Cardiac muscle cell (in vitro differentiated cells and primary cell): ENCODE data around the gene CPM. TPM values are rescaled to one million over a fixed set of nuclear protein-coding genes. Genes with fewer than 3 reads are reported as not detected.

Experiments used
- DNase-seq, 2 donors: peaks; one replicate each; pipeline versions ENCODE4 v3.0.0 to v3.0.0-alpha.2; 2010 to 2017; ENCODE audit warnings: low read depth in 1 of 2, low spot score in 1 of 2
- H3K27ac ChIP-seq: fragments of 200-600 bp; sonication (generic); 2 replicates; pipeline ENCODE4 v1.5.1; 2016
- H3K27me3 ChIP-seq: fragments of 200-600 bp; sonication (generic); 2 replicates; pipeline ENCODE4 v1.6.0; 2016; ENCODE audit warnings: control low read depth
- H3K36me3 ChIP-seq: fragments of 200-600 bp; sonication (generic); 2 replicates; pipeline ENCODE4 v1.5.1; 2016; ENCODE audit warnings: control low read depth
- H3K4me1 ChIP-seq: fragments of 200-600 bp; sonication (generic); 2 replicates; pipeline ENCODE4 v1.8.1; 2017; ENCODE audit warnings: low read depth, mild to moderate bottlenecking, mixed run types
- H3K4me3 ChIP-seq: fragments of 200-600 bp; sonication (generic); 2 replicates; pipeline ENCODE4 v1.5.1; 2016; ENCODE audit warnings: mild to moderate bottlenecking
- H3K9me3 ChIP-seq: fragments of 200-600 bp; sonication (generic); 2 replicates; pipeline ENCODE4 v1.5.1; 2017; ENCODE audit warnings: low read depth, mild to moderate bottlenecking, control low read depth
- CTCF ChIP-seq: IDR thresholded peaks from 2 replicates; pipeline ENCODE4 v1.5.1; 2012; ENCODE audit warnings: low read depth, mild to moderate bottlenecking, low read length
- polyA plus RNA-seq: library from polyadenylated mRNA; unstranded; fragments of >200 nt; fragmentation: Nextera tagmentation; extraction: Ambion mirVana; gene quantifications from 2 replicates; pipeline ENCODE4 v1.2.1, GENCODE V29; 2016
- total RNA-seq: library from RNA; depleted of rRNA; stranded (reverse); fragments of >200 nt; gene quantifications from 2 replicates; pipeline ENCODE4 v1.2.3, GENCODE V29; 2016

Gene CPM
- total and polyA plus RNA-seq, 2 experiments from 2014 or later: 1.5 to 2.0 TPM

- H3K36me3 ChIP-seq: no peaks in the 10 kb centered on the region
- no peaks in the 10 kb centered on the region for H3K4me1 ChIP-seq
- no peak for TF ChIP-seq CTCF
- peaks cover 45% of the 10 kb centered on the region for H3K27me3 ChIP-seq
- H3K9me3 ChIP-seq: no peaks in the 10 kb centered on the region
- DNase-seq: no peak
- H3K27ac ChIP-seq: no peak overlapping the region
- H3K4me3 ChIP-seq: no peak overlapping the region
These were observed 2.8 kb downstream of the CPM start for GRCh38 chr12:68930178-68930577.

- H3K4me3 ChIP-seq: no peak overlapping the region
- TF ChIP-seq CTCF: no peak
- H3K36me3 ChIP-seq: no peaks in the 10 kb centered on the region
- DNase-seq: no peak
- H3K27me3 ChIP-seq: peaks cover 10% of the 10 kb centered on the region
- H3K4me1 ChIP-seq: peaks cover 9% of the 10 kb centered on the region
- H3K9me3 ChIP-seq: no peaks in the 10 kb centered on the region
- no peak overlapping the region for H3K27ac ChIP-seq
These were observed 8.4 kb downstream of the CPM start for GRCh38 chr12:68924546-68924945.

GRCh38 chr12:68919581-68920239 lies 13.3 kb downstream of the CPM start:
- no peak for TF ChIP-seq CTCF
- Histone ChIP-seq H3K27ac (no peak overlapping the region), H3K27me3 (peaks cover 4% of the 10 kb centered on the region), H3K4me3 (no peak overlapping the region), H3K9me3 (no peaks in the 10 kb centered on the region), H3K4me1 (peaks cover 9% of the 10 kb centered on the region), H3K36me3 (no peaks in the 10 kb centered on the region)
- DNase-seq: peak in 1 of 2 donors; percentile 57

- DNase-seq: no peak
- Histone ChIP-seq H3K9me3 (no peaks in the 10 kb centered on the region), H3K4me3 (no peak overlapping the region), H3K36me3 (no peaks in the 10 kb centered on the region), H3K27me3 (no peaks in the 10 kb centered on the region), H3K27ac (no peak overlapping the region), H3K4me1 (peaks cover 9% of the 10 kb centered on the region)
- TF ChIP-seq CTCF: no peak
These were observed 14.0 kb downstream of the CPM start for GRCh38 chr12:68918960-68919359.

GRCh38 chr12:68915055-68915454 lies 17.9 kb downstream of the CPM start:
- H3K27ac ChIP-seq: no peak overlapping the region
- TF ChIP-seq CTCF: no peak
- DNase-seq: peak in 1 of 2 donors; percentile 88
- H3K9me3 ChIP-seq: no peaks in the 10 kb centered on the region
- H3K27me3 ChIP-seq: no peaks in the 10 kb centered on the region
- no peaks in the 10 kb centered on the region for H3K36me3 ChIP-seq
- H3K4me3 ChIP-seq: no peak overlapping the region
- H3K4me1 ChIP-seq: no peaks in the 10 kb centered on the region

- peak in 1 of 2 donors; percentile 77 for DNase-seq
- Histone ChIP-seq H3K27ac (no peak overlapping the region), H3K4me3 (no peak overlapping the region), H3K36me3 (no peaks in the 10 kb centered on the region), H3K4me1 (no peaks in the 10 kb centered on the region), H3K27me3 (no peaks in the 10 kb centered on the region), H3K9me3 (no peaks in the 10 kb centered on the region)
- no peak for TF ChIP-seq CTCF
These were observed 19.3 kb downstream of the CPM start for GRCh38 chr12:68913682-68914081.
